K562 (cell line): Measurements from ENCODE around the gene GBP5. TPM values are rescaled to one million over a fixed set of nuclear protein-coding genes. Genes with fewer than 3 reads are reported as not detected.
"Not testable (repeated sequence)": the region's sequence is repeated elsewhere in the genome, so short reads cannot be mapped to it uniquely, and the experiment has no call there.

ENCODE experiments used
- ATAC-seq: fragments of 200-7000 bp; cut with Tn5 transposase; 3 replicates; pipeline ENCODE4 v1.9.1; 2020; ENCODE audit warnings: moderate library complexity
- Bru-seq: library from RNA; stranded (reverse); fragments of 400-500 nt; gene quantifications from one replicate; lab custom pipeline; 2021; lab: Mats Ljungman, UMichigan
- BruChase-seq, 2 experiments: library from RNA; stranded (reverse); fragments of 400-500 nt; gene quantifications; one replicate each; lab custom pipeline; 2021; lab: Mats Ljungman, UMichigan
- BruUV-seq: library from RNA; stranded (reverse); fragments of 400-500 nt; replicated peaks from 2 replicates; lab custom pipeline; 2021; lab: Mats Ljungman, UMichigan
- CTCF ChIA-PET: fragments of 300-600 bp; formaldehyde crosslinking; extraction: SDS; loops from one replicate; lab custom pipeline; 2021; ENCODE audit warnings: low intra/inter-chr PET ratio; lab: Yijun Ruan, JAX
- POLR2A ChIA-PET: fragments of 300-600, 350-650 bp; sonication (Branson Sonifier 250); formaldehyde crosslinking; extraction: SDS; loops from one replicate; lab custom pipeline; 2021; ENCODE audit warnings: antibody characterized with exemption, inconsistent platforms; lab: Yijun Ruan, JAX
- DNase-seq, 4 experiments: peaks; one replicate each; pipeline versions ENCODE4 v3.0.0 to v3.0.0-alpha.2; 2011 to 2018; ENCODE audit warnings: low spot score in 3 of 4, mixed read lengths in 3 of 4; ENCODE audit errors: extremely low read depth in 1 of 4
- FAIRE-seq: peaks from 2 replicates; lab custom pipeline; 2011; peaks lifted over from hg19 to GRCh38; lab: Jason Lieb, UNC
- H2AFZ ChIP-seq: 2 replicates; pipeline ENCODE4 v1.6.0; 2011; ENCODE audit warnings: low read depth, low read length, control low read depth, inconsistent platforms
- H3K27ac ChIP-seq: fragments of 200-600 bp; 3 replicates; pipeline ENCODE4 v1.8.0; 2011; ENCODE audit warnings: low read depth, mild to moderate bottlenecking, control low read depth, inconsistent platforms, low read length, moderate library complexity, mixed read lengths; ENCODE audit errors: extremely low read depth
- H3K27me3 ChIP-seq, 2 experiments: fragments of 300-600 bp in 1 of 2; 2 replicates in 1 of 2; 3 replicates in 1 of 2; pipeline versions ENCODE4 v1.6.0 to v1.8.0; 2011; ENCODE audit warnings: inconsistent platforms in 2 of 2, low read length in 2 of 2, mild to moderate bottlenecking in 1 of 2, mixed read lengths in 1 of 2, moderate library complexity in 1 of 2; ENCODE audit not compliant: control insufficient read depth in 2 of 2, insufficient read depth in 2 of 2
- H3K36me3 ChIP-seq: fragments of 300-600 bp; 3 replicates; pipeline ENCODE4 v1.8.0; 2011; ENCODE audit warnings: mild to moderate bottlenecking, low read length, inconsistent platforms; ENCODE audit not compliant: control insufficient read depth, insufficient read depth
- H3K4me1 ChIP-seq, 2 experiments: fragments of 200-600 bp in 1 of 2; replicated peaks in 1 of 2; 2 replicates in 1 of 2; 3 replicates in 1 of 2; pipeline versions ENCODE4 v1.5.1 to v1.8.0; 2011; ENCODE audit warnings: inconsistent platforms in 2 of 2, low read length in 2 of 2, mild to moderate bottlenecking in 1 of 2, mixed read lengths in 1 of 2, moderate library complexity in 1 of 2; ENCODE audit not compliant: control insufficient read depth in 2 of 2, insufficient read depth in 2 of 2
- H3K4me2 ChIP-seq: 2 replicates; pipeline ENCODE4 v1.6.1; 2011; ENCODE audit warnings: low read length, control low read depth, inconsistent platforms, mixed read lengths; ENCODE audit not compliant: insufficient read depth
- H3K4me3 ChIP-seq: fragments of 200-600 bp; sonication (generic), shearing (Covaris generic); 2 replicates; pipeline ENCODE4 v1.5.1; 2016; ENCODE audit warnings: control low read depth, inconsistent platforms
- H3K79me2 ChIP-seq: fragments of 200-600 bp; 3 replicates; pipeline ENCODE4 v1.8.0; 2011; ENCODE audit warnings: low read length, inconsistent platforms; ENCODE audit not compliant: control insufficient read depth, insufficient read depth
- H3K9ac ChIP-seq, 2 experiments: 2 replicates each; pipeline versions ENCODE4 v1.6.0 to v1.6.1; 2011; ENCODE audit warnings: low read depth in 2 of 2, low read length in 2 of 2, control low read depth in 1 of 2, inconsistent platforms in 1 of 2, mild to moderate bottlenecking in 1 of 2, mixed read lengths in 1 of 2; ENCODE audit not compliant: insufficient read depth in 1 of 2
- H3K9me1 ChIP-seq: one replicate; pipeline ENCODE4 v1.6.0; 2011; ENCODE audit warnings: inconsistent platforms, mild to moderate bottlenecking, low read length, moderate library complexity; ENCODE audit not compliant: control insufficient read depth, insufficient read depth
- H3K9me3 ChIP-seq: replicated peaks from 2 replicates; pipeline ENCODE4 v1.5.1; 2011; ENCODE audit warnings: low read depth, low read length, inconsistent platforms; ENCODE audit not compliant: control insufficient read depth, insufficient read depth
- H4K20me1 ChIP-seq: replicated peaks from 2 replicates; pipeline ENCODE4 v1.6.1; 2011; ENCODE audit warnings: low read length, inconsistent platforms, mixed read lengths; ENCODE audit not compliant: control insufficient read depth, insufficient read depth
- WGBS: fragments of 100-300 bp; shearing (Covaris generic); methylation state at CpG from one replicate; pipeline ENCODE4 v1.1.6; 2016; ENCODE audit warnings: low coverage, mixed read lengths; ENCODE audit not compliant: insufficient coverage; ENCODE audit errors: missing lambda C conversion rate; 5-methylcytosine and 5-hydroxymethylcytosine counted together
- in situ Hi-C: fragments of 300-500 bp; cut with MboI; formaldehyde crosslinking; loops from 4 replicates; pipeline ENCODE4 v1.15.0; 2018; ENCODE audit warnings: inconsistent platforms, mixed read lengths
- intact Hi-C: fragments of 100-400 bp; cut with micrococcal nuclease; formaldehyde crosslinking; loops from 2 replicates; pipeline ENCODE4 v1.14.2; 2022
- long read RNA-seq, 3 experiments: library from polyadenylated mRNA in 2 of 3; library from RNA in 1 of 3; unstranded in 2 of 3; stranded (forward) in 1 of 3; transcript quantifications; one replicate each; pipeline ENCODE4 v2.0.0, GENCODE V29; 2019 to 2022
- polyA minus RNA-seq, 3 experiments: library from RNA; depleted of rRNA, polyadenylated mRNA; stranded (reverse); fragments of >200 nt; gene quantifications; 2 replicates each; pipeline ENCODE4 v1.2.3, GENCODE V29; 2011
- polyA plus RNA-seq, 8 experiments: library from polyadenylated mRNA; depleted of rRNA in 4 of 8; stranded (reverse) in 5 of 8; unstranded in 3 of 8; fragments of >200 nt; fragmentation: Nextera tagmentation in 2 of 8; fragmentation: Illumina TruSeq in 1 of 8; extraction: Ambion mirVana in 2 of 8; extraction: Trizol in 1 of 8; gene quantifications; 2 replicates each; pipeline versions ENCODE4 v1.2.1 to v1.2.3, GENCODE V29; 2011 to 2014; ENCODE audit warnings: inconsistent platforms in 1 of 8, missing spikeins in 1 of 8
- total RNA-seq, 7 experiments: library from RNA; depleted of rRNA in 6 of 7; stranded (reverse); fragments of >200 nt in 6 of 7; fragmentation: Illumina TruSeq in 2 of 7; extraction: Trizol in 2 of 7; gene quantifications; 2 replicates each; pipeline versions ENCODE4 v1.2.1 to v1.2.3, GENCODE V29; 2011 to 2021; ENCODE audit warnings: low replicate concordance in 1 of 7

The GBP5 gene
- total RNA-seq (2011; cell fraction: chromatin; rRNA removed; ENCODE audit: low replicate concordance): 0.16 and 0.44 TPM in 2 replicates
- total RNA-seq (2011; cell fraction: nucleolus; rRNA removed): 0.50 TPM in 1 of 2 replicates, not detected in the other
- 0.15 and 0.23 TPM in 2 replicates for total RNA-seq (2011; cell fraction: nucleoplasm; rRNA removed)
- total RNA-seq (2014; rRNA removed) (0.23 and 0.61 TPM in 2 replicates), total RNA-seq (2014; rRNA removed; fragmentation: Illumina TruSeq; extraction: Trizol) (0.69 and 0.86 TPM in 2 replicates), total RNA-seq (2015; rRNA removed; fragmentation: Illumina TruSeq; extraction: Trizol) (0.36 and 0.57 TPM in 2 replicates), total RNA-seq (2021) (0.29 and 0.40 TPM in 2 replicates), polyA plus RNA-seq (2011; rRNA removed) (0.91 and 2.9 TPM in 2 replicates), polyA plus RNA-seq (2014; fragmentation: Illumina TruSeq; extraction: Trizol) (0.58 and 0.66 TPM in 2 replicates), polyA plus RNA-seq (2014; fragmentation: Nextera tagmentation; extraction: Ambion mirVana) (under 1 TPM; 0.35 to 0.57 TPM), polyA plus RNA-seq (2014; rRNA removed) (0.49 and 0.65 TPM in 2 replicates), polyA minus RNA-seq (2011; rRNA and poly(A)+ RNA removed) (0.46 and 2.7 TPM in 2 replicates), Bru-seq, nascent RNA (percentile 22 among the genes with signal in this experiment), BruChase-seq, experiment 1, labeled RNA remaining after a 2-hour chase (percentile 22 among the genes with signal in this experiment), BruChase-seq, experiment 2, labeled RNA remaining after a 6-hour chase (percentile 28 among the genes with signal in this experiment)
- polyA plus RNA-seq (2011; cell fraction: cytosol; rRNA removed): 0.31 and 1.2 TPM in 2 replicates
- 0.77 and 3.9 TPM in 2 replicates for polyA plus RNA-seq (2011; cell fraction: nucleus; rRNA removed)
- 0.46 and 1.2 TPM in 2 replicates for polyA plus RNA-seq (2012)
- polyA minus RNA-seq (2011; cell fraction: cytosol; rRNA and poly(A)+ RNA removed): 0.38 TPM in 1 of 2 replicates, not detected in the other
- 0.81 and 2.4 TPM in 2 replicates for polyA minus RNA-seq (2011; cell fraction: nucleus; rRNA and poly(A)+ RNA removed)
- long read RNA-seq, experiment 1: 0 reads
- long read RNA-seq, experiment 2, partial matches to known transcripts: 0 of 1 reads
- long read RNA-seq, experiment 2, other reads (novel, unspliced or antisense): 1 of 1 reads
- long read RNA-seq, experiment 3: 0 reads

GRCh38 chr1:89272269-89273041, at the start of gene GBP5:
TSS of gene GBP5 (minus strand) at chr1:89272860. CDS start at chr1:89269555, 3,305 bp downstream.
- H3K9me3 ChIP-seq, H3K27me3 ChIP-seq, intact Hi-C loops, H3K36me3 ChIP-seq, H3K4me2 ChIP-seq, in situ Hi-C loops, H3K79me2 ChIP-seq, H3K27ac ChIP-seq, H3K4me3 ChIP-seq, BruUV-seq, H3K9me1 ChIP-seq, CTCF ChIA-PET, FAIRE-seq, H3K4me1 ChIP-seq, POLR2A ChIA-PET, H4K20me1 ChIP-seq, H3K9ac ChIP-seq, DNase-seq: not testable (repeated sequence)
- 3% methylated on average over 16 of the region's 16 CpGs for WGBS
- H2AFZ ChIP-seq: peak within 1 kb of the TSS; percentile 30; the same call in 1 of the 2 replicates
- ATAC-seq: 0 out of 3 replicates have a peak, but pooled peaks have one; percentile 55
